ENCODE data around the gene GAPVD1. TPM values are rescaled to one million over a fixed set of nuclear protein-coding genes. Genes with fewer than 3 reads are reported as not detected.
"Not testable (repeated sequence)": the region's sequence is repeated elsewhere in the genome, so short reads cannot be mapped to it uniquely, and the experiment has no call there.

The GAPVD1 gene
- total RNA-seq, 4 donors from 2014 or later, result 34.8 to 65.4 (median 44.1) TPM

DNA sequence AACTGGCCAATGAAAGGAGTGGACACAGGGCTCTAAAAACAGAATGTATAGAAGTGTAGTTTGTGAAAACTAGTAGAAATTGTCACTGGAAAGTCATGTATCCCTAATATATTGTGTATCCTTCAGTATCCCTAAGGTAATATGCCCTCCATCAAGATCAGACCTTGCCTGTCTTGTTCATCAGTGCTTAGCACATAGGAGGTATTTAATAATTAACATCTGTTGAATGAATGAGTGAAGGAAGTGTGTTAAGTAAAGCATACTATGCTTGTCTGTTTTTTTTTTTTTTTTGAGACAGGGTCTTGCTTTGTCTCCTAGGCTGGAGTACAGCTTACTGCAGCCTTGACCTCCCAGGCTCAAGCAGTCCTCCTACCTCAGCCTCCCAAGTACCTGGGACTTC, 15.8 kb downstream of the GAPVD1 start:
- Histone ChIP-seq H3K27ac (no peak overlapping the region), H3K4me1 (peaks cover 11 to 41% (median 15%) of the 10 kb centered on the region in 3 donors), H3K36me3 (peaks cover 0 to 14% (median 0%) of the 10 kb centered on the region in 3 donors), H3K27me3 (no peaks in the 10 kb centered on the region), H3K4me3 (no peak overlapping the region), H3K9me3 (no peaks in the 10 kb centered on the region)
- intact Hi-C loops (cut with DNase I), result no loop called here
- TF ChIP-seq, protein P1, sequence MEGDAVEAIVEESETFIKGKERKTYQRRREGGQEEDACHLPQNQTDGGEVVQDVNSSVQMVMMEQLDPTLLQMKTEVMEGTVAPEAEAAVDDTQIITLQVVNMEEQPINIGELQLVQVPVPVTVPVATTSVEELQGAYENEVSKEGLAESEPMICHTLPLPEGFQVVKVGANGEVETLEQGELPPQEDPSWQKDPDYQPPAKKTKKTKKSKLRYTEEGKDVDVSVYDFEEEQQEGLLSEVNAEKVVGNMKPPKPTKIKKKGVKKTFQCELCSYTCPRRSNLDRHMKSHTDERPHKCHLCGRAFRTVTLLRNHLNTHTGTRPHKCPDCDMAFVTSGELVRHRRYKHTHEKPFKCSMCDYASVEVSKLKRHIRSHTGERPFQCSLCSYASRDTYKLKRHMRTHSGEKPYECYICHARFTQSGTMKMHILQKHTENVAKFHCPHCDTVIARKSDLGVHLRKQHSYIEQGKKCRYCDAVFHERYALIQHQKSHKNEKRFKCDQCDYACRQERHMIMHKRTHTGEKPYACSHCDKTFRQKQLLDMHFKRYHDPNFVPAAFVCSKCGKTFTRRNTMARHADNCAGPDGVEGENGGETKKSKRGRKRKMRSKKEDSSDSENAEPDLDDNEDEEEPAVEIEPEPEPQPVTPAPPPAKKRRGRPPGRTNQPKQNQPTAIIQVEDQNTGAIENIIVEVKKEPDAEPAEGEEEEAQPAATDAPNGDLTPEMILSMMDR (IDR thresholded peaks at IDR 0.05), result no peak
- TF ChIP-seq POLR2A (IDR thresholded peaks at IDR 0.05), result no peak
- DNase-seq, result no peak

DNA sequence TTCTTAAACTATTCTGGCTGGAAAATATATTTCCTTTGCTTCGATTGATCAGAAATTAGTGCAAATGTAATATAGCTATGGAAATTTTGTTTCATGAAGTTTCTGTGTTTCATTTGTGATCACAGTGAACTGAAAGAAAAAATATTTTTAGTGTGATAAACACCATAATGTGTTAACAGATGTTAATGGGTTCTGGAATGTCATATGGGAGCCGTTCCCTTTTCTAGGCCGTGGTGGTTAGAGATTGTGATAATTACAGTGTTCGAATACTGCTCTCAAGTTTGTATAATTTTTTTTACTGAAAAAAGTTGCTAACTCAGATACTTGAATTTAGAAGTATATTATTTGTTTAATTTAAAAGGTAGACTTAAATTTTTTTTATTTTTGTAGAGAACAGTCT, 19.3 kb downstream of the GAPVD1 start:
- Histone ChIP-seq H3K9me3 (no peaks in the 10 kb centered on the region), H3K4me3 (no peak overlapping the region), H3K27ac (no peak overlapping the region), H3K36me3 (peaks cover 0 to 19% (median 0%) of the 10 kb centered on the region in 3 donors), H3K27me3 (no peaks in the 10 kb centered on the region), H3K4me1 (peaks cover 0 to 18% (median 0%) of the 10 kb centered on the region in 3 donors)
- no peak for DNase-seq
- intact Hi-C loops (cut with DNase I), result no loop called here
- WGBS, 2 donors, result 56 to 81% methylated on average over 4 of the region's 4 CpGs
- TF ChIP-seq, protein P1 (IDR thresholded peaks at IDR 0.05), result no peak
- TF ChIP-seq POLR2A (IDR thresholded peaks at IDR 0.05), result no peak

DNA sequence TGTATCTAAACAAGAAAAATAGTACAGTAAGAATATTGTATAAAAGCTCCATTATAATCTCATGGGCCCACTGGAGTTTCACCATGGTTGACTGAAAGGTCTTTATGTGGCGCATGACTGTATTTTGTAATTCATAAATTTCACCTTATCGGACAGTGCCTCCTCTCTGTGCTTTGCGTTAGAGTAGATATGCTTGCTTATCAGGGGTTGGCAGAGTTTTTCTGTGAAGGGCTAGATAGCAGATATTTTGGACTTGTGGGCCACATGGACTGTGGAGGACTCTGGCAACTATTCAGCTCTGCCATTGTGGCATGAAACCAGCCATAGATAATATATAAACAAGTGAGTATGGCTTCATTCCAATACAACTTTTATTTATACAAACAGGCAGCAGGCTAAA, 23.2 kb downstream of the GAPVD1 start:
- no peak overlapping the region for H3K27ac ChIP-seq
- peaks cover 0 to 22% (median 0%) of the 10 kb centered on the region in 3 donors for H3K4me1 ChIP-seq
- H3K27me3 ChIP-seq, result no peaks in the 10 kb centered on the region
- DNase-seq, result no peak
- WGBS, 2 donors, result 91 to 100% methylated on average over 2 to 3 of the region's 3 CpGs
- intact Hi-C loops (cut with DNase I), result no loop called here
- TF ChIP-seq, protein P1 (IDR thresholded peaks at IDR 0.05), result no peak
- TF ChIP-seq POLR2A (IDR thresholded peaks at IDR 0.05), result no peak
- no peaks in the 10 kb centered on the region for H3K9me3 ChIP-seq
- H3K4me3 ChIP-seq, result no peak overlapping the region
- H3K36me3 ChIP-seq, result peaks cover 0 to 26% (median 0%) of the 10 kb centered on the region in 3 donors

DNA sequence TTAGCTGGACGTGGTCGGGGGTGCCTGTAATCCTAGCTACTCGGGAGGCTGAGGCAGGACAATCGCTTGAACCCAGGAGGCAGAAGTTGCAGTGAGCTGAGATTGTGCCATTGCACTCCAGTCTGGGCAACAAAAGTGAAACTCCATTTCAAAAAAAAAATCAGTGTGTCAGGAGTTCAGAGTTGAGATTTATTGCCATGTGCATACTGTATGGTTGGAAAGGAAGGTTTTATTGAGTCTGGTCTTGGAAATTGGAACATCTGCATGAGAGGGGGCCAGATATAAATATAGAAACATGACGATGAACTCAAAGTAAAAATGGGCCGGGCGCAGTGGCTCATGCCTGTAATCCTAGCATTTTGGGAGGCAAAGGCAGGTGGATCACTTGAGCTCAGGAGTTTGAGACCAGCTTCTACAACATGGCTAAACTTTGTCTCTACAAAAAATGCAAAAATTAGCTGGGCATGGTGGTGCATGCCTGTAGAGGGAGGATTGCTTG, 25.4 kb downstream of the GAPVD1 start:
- WGBS, 2 donors, result 87 to 92% methylated on average over 7 of the region's 7 CpGs
- H3K27ac ChIP-seq; H3K9me3 ChIP-seq; H3K4me3 ChIP-seq; DNase-seq; H3K27me3 ChIP-seq; intact Hi-C loops (cut with DNase I): not testable (repeated sequence)
- peaks cover 0 to 22% (median 0%) of the 10 kb centered on the region in 3 donors for H3K36me3 ChIP-seq
- peaks cover 0 to 17% (median 0%) of the 10 kb centered on the region in 3 donors for H3K4me1 ChIP-seq

DNA sequence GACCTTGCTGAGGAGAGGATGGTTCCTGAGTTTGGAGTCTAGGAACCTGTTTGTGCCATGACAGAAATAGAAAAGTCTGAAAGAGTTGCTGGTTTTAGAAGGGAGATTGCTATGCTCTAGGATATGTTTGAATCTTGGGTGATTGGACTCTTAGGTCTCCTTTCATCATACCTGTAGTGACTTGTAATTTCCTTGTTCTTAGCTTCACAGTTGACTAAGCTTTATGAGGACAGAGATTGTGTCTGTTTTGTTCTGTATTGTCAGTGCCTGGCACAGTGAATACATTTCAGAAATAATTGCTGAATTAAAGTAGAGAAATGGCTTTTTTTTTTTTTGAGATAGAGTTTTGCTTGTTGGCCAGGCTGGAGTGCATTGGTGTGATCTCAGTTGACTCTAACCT, 31.5 kb downstream of the GAPVD1 start:
- H3K36me3 ChIP-seq, result peaks cover 0 to 13% (median 0%) of the 10 kb centered on the region in 3 donors
- no peak for TF ChIP-seq POLR2A (IDR thresholded peaks at IDR 0.05)
- TF ChIP-seq, protein P1 (IDR thresholded peaks at IDR 0.05), result no peak
- intact Hi-C loops (cut with DNase I), result no loop called here
- peak overlapping the region in 2 of 4 donors; percentile 3 to 53 for H3K27ac ChIP-seq
- H3K4me3 ChIP-seq, result no peak overlapping the region
- no peak for DNase-seq
- no peaks in the 10 kb centered on the region for H3K9me3 ChIP-seq
- H3K27me3 ChIP-seq, result no peaks in the 10 kb centered on the region
- peaks cover 0 to 29% (median 10%) of the 10 kb centered on the region in 3 donors for H3K4me1 ChIP-seq

DNA sequence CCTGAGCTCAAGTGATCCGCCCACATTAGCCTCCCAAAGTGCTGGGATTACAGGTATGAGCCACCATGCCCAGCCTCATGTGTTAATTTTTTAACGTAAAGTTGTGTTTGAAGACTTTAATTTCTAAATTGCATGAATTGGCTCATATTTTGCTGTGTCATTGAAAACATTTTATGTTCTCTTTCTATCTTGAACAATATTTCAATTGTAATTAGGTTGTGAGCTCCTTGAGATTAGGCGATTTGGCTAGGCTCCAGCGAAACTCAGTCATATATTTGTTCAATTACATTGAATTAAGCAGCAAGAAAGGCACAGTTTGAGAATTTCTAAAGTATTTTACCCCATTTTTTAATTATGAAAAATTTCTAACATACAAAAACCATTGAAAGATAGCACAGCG, 34.0 kb downstream of the GAPVD1 start:
- peaks cover 0 to 29% (median 10%) of the 10 kb centered on the region in 3 donors for H3K4me1 ChIP-seq
- intact Hi-C loops (cut with DNase I), result no loop called here
- H3K9me3 ChIP-seq, result no peaks in the 10 kb centered on the region
- H3K36me3 ChIP-seq, result peaks cover 0 to 20% (median 0%) of the 10 kb centered on the region in 3 donors
- H3K27ac ChIP-seq, result no peak overlapping the region
- H3K4me3 ChIP-seq, result no peak overlapping the region
- TF ChIP-seq, protein P1 (IDR thresholded peaks at IDR 0.05), result no peak
- no peak for TF ChIP-seq POLR2A (IDR thresholded peaks at IDR 0.05)
- H3K27me3 ChIP-seq, result no peaks in the 10 kb centered on the region
- WGBS, 2 donors, result 92 to 98% methylated on average over 5 of the region's 5 CpGs
- no peak for DNase-seq

All from esophagus squamous epithelium (tissue), 5 donors.